Astrocyte of the hippocampus (primary cell): ENCODE measurements around the gene MOSMO.
A peak's percentile ranks its signal among the peaks of the same experiment; 100 is the strongest.
"Not testable (repeated sequence)": the region's sequence is repeated elsewhere in the genome, so short reads cannot be mapped to it uniquely, and the experiment has no call there.

Source experiments
- DNase-seq: peaks from one replicate; pipeline ENCODE4 v3.0.0; 2011; ENCODE audit warnings: low read depth, low spot score

The MOSMO gene

GRCh38 chr16:22045888-22046287 is 38.0 kb downstream of the MOSMO start:
- not testable (repeated sequence) for DNase-seq

GRCh38 chr16:22050963-22051362 is 43.1 kb downstream of the MOSMO start:
- no peak for DNase-seq

GRCh38 chr16:22052980-22053379 is 45.1 kb downstream of the MOSMO start:
- DNase-seq: no peak

- DNase-seq: no peak
These were observed 46.0 kb downstream of the MOSMO start for GRCh38 chr16:22053921-22054341.

GRCh38 chr16:22054847-22055590 is 47.1 kb downstream of the MOSMO start:
- no peak for DNase-seq

GRCh38 chr16:22055881-22056280 is 48.0 kb downstream of the MOSMO start:
- DNase-seq: no peak

- peak; percentile 35 for DNase-seq
These were observed 56.1 kb downstream of the MOSMO start for GRCh38 chr16:22063888-22064467.

GRCh38 chr16:22065252-22065651 is 57.3 kb downstream of the MOSMO start:
- no peak for DNase-seq

GRCh38 chr16:22070361-22071330 is 62.7 kb downstream of the MOSMO start:
- peak; percentile 54 for DNase-seq

GRCh38 chr16:22071331-22071910 is 63.5 kb downstream of the MOSMO start:
- no peak for DNase-seq

GRCh38 chr16:22073350-22073749 is 65.4 kb downstream of the MOSMO start:
- no peak for DNase-seq

GRCh38 chr16:22075043-22075757 is 67.3 kb downstream of the MOSMO start:
- DNase-seq: no peak

GRCh38 chr16:22075776-22076175 is 67.9 kb downstream of the MOSMO start:
- no peak for DNase-seq

- peak; percentile 77 for DNase-seq
These were observed 69.9 kb downstream of the MOSMO start for GRCh38 chr16:22077700-22078313.

GRCh38 chr16:22078656-22079055 is 70.7 kb downstream of the MOSMO start:
- DNase-seq: no peak

- no peak for DNase-seq
These were observed 73.1 kb downstream of the MOSMO start for GRCh38 chr16:22081050-22081449.

- no peak for DNase-seq
These were observed 78.5 kb downstream of the MOSMO start for GRCh38 chr16:22086440-22086839.

- DNase-seq: no peak
These were observed 80.7 kb downstream of the MOSMO start for GRCh38 chr16:22088642-22089041.

- DNase-seq: no peak
These were observed 82.0 kb downstream of the MOSMO start for GRCh38 chr16:22089910-22090309.

GRCh38 chr16:22091721-22092120 is 83.8 kb downstream of the MOSMO start:
- DNase-seq: no peak
